Mammary epithelial cell (primary cell): ENCODE data around the gene ZFR2.

Source experiments
- EZH2 ChIP-seq: IDR thresholded peaks from 2 replicates; pipeline ENCODE4 v1.6.1; 2012; ENCODE audit warnings: low read length, inconsistent platforms, borderline replicate concordance
- TF ChIP-seq, protein P1 (sequence below), 2 donors: IDR thresholded peaks in 1 of 2; conservative IDR thresholded peaks in 1 of 2; 2 replicates each; pipeline ENCODE4 v1.5.1; 2011 to 2012; ENCODE audit warnings: inconsistent platforms in 2 of 2, low read length in 2 of 2, mild to moderate bottlenecking in 2 of 2, control low read depth in 1 of 2, low read depth in 1 of 2; ENCODE audit not compliant: insufficient read depth in 1 of 2; ENCODE audit errors: extremely low read depth in 1 of 2

DNA sequence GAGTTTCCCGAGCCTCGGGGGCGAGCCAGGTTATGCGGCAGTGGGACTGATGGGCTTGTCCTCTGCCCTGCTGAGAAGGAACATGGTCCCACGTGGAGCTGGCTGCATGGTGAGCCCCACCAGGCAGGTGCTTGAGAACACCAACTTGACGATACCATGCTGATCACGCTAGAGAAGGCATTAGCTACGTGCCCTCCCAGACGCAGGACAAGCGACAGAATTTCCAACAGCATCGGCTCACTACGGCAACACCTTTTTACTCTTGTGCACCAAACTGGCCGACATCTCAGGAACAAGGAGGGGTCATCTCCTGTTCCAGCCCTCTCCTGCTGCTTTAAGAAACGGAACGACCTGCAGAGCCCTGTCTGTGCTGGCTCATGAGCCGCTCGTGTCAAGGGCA is 8.3 kb downstream of the ZFR2 start:
- TF ChIP-seq, protein P1, sequence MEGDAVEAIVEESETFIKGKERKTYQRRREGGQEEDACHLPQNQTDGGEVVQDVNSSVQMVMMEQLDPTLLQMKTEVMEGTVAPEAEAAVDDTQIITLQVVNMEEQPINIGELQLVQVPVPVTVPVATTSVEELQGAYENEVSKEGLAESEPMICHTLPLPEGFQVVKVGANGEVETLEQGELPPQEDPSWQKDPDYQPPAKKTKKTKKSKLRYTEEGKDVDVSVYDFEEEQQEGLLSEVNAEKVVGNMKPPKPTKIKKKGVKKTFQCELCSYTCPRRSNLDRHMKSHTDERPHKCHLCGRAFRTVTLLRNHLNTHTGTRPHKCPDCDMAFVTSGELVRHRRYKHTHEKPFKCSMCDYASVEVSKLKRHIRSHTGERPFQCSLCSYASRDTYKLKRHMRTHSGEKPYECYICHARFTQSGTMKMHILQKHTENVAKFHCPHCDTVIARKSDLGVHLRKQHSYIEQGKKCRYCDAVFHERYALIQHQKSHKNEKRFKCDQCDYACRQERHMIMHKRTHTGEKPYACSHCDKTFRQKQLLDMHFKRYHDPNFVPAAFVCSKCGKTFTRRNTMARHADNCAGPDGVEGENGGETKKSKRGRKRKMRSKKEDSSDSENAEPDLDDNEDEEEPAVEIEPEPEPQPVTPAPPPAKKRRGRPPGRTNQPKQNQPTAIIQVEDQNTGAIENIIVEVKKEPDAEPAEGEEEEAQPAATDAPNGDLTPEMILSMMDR (conservative IDR thresholded peaks at IDR 0.05 in 1 of 2, IDR thresholded peaks at IDR 0.05 in 1 of 2; ENCODE audit: extremely low read depth in 1 of 2, insufficient read depth in 1 of 2, low read depth in 1 of 2, low read length in 2 of 2) = no peak
- TF ChIP-seq EZH2 = no peak
